Gastroesophageal sphincter (tissue), 3 donors: ENCODE measurements around the gene ZNF408.

ENCODE experiments used
- POLR2A ChIP-seq, 2 donors: fragments of 450-650 bp; IDR thresholded peaks; one replicate each; pipeline ENCODE4 v1.6.1; 2017; ENCODE audit warnings: antibody characterized with exemption in 2 of 2, mild to moderate bottlenecking in 2 of 2, moderate library complexity in 1 of 2
- TF ChIP-seq, protein P1 (sequence below), 4 experiments: fragments of 200-600 bp in 2 of 4; fragments of 450-650 bp in 2 of 4; sonication (generic) in 1 of 4; IDR thresholded peaks; one replicate each; pipeline ENCODE4 v1.5.1; 2017 to 2019; ENCODE audit warnings: antibody characterized with exemption in 4 of 4, mild to moderate bottlenecking in 2 of 4, moderate library complexity in 2 of 4

DNA sequence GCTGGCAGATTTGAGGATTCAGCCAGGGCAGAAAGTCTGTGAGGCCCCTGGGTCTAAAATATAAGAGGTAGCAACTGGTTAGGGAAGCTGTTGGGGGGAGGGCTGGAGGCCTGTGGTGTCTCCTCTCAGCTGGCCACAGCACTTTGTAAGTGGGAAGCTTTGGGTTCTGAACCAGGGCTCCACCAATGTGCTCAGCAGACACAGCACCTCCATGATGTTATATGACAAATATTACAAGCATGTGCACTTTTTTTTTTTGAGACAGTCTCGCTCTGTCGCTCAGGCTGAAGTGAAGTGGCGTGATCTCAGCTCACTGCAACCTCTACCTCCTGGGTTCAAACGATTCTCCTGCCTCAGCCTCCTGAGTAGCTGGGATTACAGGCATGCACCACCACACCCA, 8.4 kb upstream of the ZNF408 start:
- TF ChIP-seq, protein P1, sequence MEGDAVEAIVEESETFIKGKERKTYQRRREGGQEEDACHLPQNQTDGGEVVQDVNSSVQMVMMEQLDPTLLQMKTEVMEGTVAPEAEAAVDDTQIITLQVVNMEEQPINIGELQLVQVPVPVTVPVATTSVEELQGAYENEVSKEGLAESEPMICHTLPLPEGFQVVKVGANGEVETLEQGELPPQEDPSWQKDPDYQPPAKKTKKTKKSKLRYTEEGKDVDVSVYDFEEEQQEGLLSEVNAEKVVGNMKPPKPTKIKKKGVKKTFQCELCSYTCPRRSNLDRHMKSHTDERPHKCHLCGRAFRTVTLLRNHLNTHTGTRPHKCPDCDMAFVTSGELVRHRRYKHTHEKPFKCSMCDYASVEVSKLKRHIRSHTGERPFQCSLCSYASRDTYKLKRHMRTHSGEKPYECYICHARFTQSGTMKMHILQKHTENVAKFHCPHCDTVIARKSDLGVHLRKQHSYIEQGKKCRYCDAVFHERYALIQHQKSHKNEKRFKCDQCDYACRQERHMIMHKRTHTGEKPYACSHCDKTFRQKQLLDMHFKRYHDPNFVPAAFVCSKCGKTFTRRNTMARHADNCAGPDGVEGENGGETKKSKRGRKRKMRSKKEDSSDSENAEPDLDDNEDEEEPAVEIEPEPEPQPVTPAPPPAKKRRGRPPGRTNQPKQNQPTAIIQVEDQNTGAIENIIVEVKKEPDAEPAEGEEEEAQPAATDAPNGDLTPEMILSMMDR (IDR thresholded peaks at IDR 0.05): no peak
- TF ChIP-seq POLR2A (IDR thresholded peaks at IDR 0.05): no peak
